Measurements from ENCODE around the gene SHLD1.

SHLD1 gene

GRCh38 chr20:5880326-5880725, 130.1 kb downstream of the SHLD1 start:
- no peak overlapping the region for H3K4me2 ChIP-seq (ENCODE audit: low read length)
- no peak overlapping the region for H3K18ac ChIP-seq (ENCODE audit: low read length)
- H3K9ac ChIP-seq (ENCODE audit: low read length): no peak overlapping the region
- no peak overlapping the region for H2BK12ac ChIP-seq (ENCODE audit: low read length)
- no peaks in the 10 kb centered on the region for H3K4me1 ChIP-seq (ENCODE audit: control insufficient read depth in 1 of 2, insufficient read depth in 2 of 2, low read length in 2 of 2)
- H3K27me3 ChIP-seq (ENCODE audit: insufficient read depth, low read length): no peaks in the 10 kb centered on the region
- no peaks in the 10 kb centered on the region for H3K79me2 ChIP-seq (ENCODE audit: control insufficient read depth, insufficient read depth, low read length, poor library complexity)
- no peak overlapping the region for H2AK5ac ChIP-seq (ENCODE audit: low read length)
- no peak for DNase-seq
- H3K9me3 ChIP-seq (ENCODE audit: insufficient read depth, low read depth, low read length): no peaks in the 10 kb centered on the region
- no peak overlapping the region for H3K14ac ChIP-seq (ENCODE audit: low read length)
- no peak overlapping the region for H4K91ac ChIP-seq (ENCODE audit: low read depth, low read length)
- no peak overlapping the region for H2BK5ac ChIP-seq (ENCODE audit: low read depth, low read length, poor library complexity)
- no peak overlapping the region for H3K27ac ChIP-seq (ENCODE audit: low read depth, low read length)
- WGBS (ENCODE audit: extremely low coverage, insufficient coverage, insufficient read length): no CpG with 5 or more reads among the region's 3 CpGs
- no peak overlapping the region for H3K4me3 ChIP-seq (ENCODE audit: low read depth, low read length)
- H4K12ac ChIP-seq (ENCODE audit: low read depth, low read length): no peak overlapping the region
- H3K36me3 ChIP-seq (ENCODE audit: control insufficient read depth in 1 of 2, insufficient read depth in 2 of 2, low read length in 2 of 2): no peaks in the 10 kb centered on the region
- H3K4ac ChIP-seq (ENCODE audit: low read depth, low read length): no peak overlapping the region
- H3K23ac ChIP-seq (ENCODE audit: low read length): no peak overlapping the region
- H2BK120ac ChIP-seq (ENCODE audit: insufficient read depth, low read length, poor library complexity): no peak overlapping the region
- no peak overlapping the region for H2AFZ ChIP-seq (ENCODE audit: insufficient read depth, low read length, poor library complexity)
- no peak overlapping the region for H4K8ac ChIP-seq (ENCODE audit: low read depth, low read length)
- no peaks in the 10 kb centered on the region for H3K79me1 ChIP-seq (ENCODE audit: low read length)

- no peak for DNase-seq
- Histone ChIP-seq H2BK12ac (ENCODE audit: low read length) (no peak overlapping the region), H3K4ac (ENCODE audit: low read depth, low read length) (no peak overlapping the region), H2BK5ac (ENCODE audit: low read depth, low read length, poor library complexity) (no peak overlapping the region), H3K36me3 (ENCODE audit: control insufficient read depth in 1 of 2, insufficient read depth in 2 of 2, low read length in 2 of 2) (no peaks in the 10 kb centered on the region), H3K4me2 (ENCODE audit: low read length) (no peak overlapping the region), H3K79me1 (ENCODE audit: low read length) (no peaks in the 10 kb centered on the region), H3K23ac (ENCODE audit: low read length) (no peak overlapping the region), H3K4me1 (ENCODE audit: control insufficient read depth in 1 of 2, insufficient read depth in 2 of 2, low read length in 2 of 2) (no peaks in the 10 kb centered on the region), H4K91ac (ENCODE audit: low read depth, low read length) (no peak overlapping the region), H2AK5ac (ENCODE audit: low read length) (no peak overlapping the region), H3K27ac (ENCODE audit: low read depth, low read length) (no peak overlapping the region), H4K8ac (ENCODE audit: low read depth, low read length) (no peak overlapping the region), H3K4me3 (ENCODE audit: low read depth, low read length) (no peak overlapping the region), H4K12ac (ENCODE audit: low read depth, low read length) (no peak overlapping the region), H3K27me3 (ENCODE audit: insufficient read depth, low read length) (no peaks in the 10 kb centered on the region), H3K18ac (ENCODE audit: low read length) (no peak overlapping the region), H2BK120ac (ENCODE audit: insufficient read depth, low read length, poor library complexity) (no peak overlapping the region), H3K79me2 (ENCODE audit: control insufficient read depth, insufficient read depth, low read length, poor library complexity) (no peaks in the 10 kb centered on the region), H3K9me3 (ENCODE audit: insufficient read depth, low read depth, low read length) (no peaks in the 10 kb centered on the region), H3K9ac (ENCODE audit: low read length) (no peak overlapping the region), H3K14ac (ENCODE audit: low read length) (no peak overlapping the region), H2AFZ (ENCODE audit: insufficient read depth, low read length, poor library complexity) (no peak overlapping the region)
- WGBS (ENCODE audit: extremely low coverage, insufficient coverage, insufficient read length): no CpG with 5 or more reads among the region's 5 CpGs
These were observed 131.5 kb downstream of the SHLD1 start for GRCh38 chr20:5881703-5882102.

DNA sequence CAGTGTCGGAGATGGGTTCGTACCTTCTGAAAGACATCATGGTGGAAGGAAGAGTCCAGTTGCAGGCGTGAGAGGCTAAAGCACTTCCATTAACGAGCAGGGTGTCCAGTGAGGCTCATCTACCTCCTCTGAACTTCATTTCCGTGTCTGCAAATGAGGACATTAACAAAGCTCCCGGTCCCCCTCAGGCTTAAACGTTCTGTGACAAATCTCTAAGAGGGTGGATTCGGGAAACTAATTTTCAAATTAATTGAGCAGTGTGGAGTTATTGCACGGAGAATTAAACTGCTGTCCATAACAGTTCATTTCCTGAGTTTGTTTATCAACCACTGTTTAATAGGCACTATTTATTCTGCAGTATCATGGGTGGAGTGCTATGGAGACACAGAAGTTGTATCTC, 132.0 kb downstream of the SHLD1 start:
- Histone ChIP-seq H3K9ac (ENCODE audit: low read length) (no peak overlapping the region), H3K79me1 (ENCODE audit: low read length) (no peaks in the 10 kb centered on the region), H4K12ac (ENCODE audit: low read depth, low read length) (no peak overlapping the region), H2BK120ac (ENCODE audit: insufficient read depth, low read length, poor library complexity) (no peak overlapping the region), H3K79me2 (ENCODE audit: control insufficient read depth, insufficient read depth, low read length, poor library complexity) (no peaks in the 10 kb centered on the region), H3K27me3 (ENCODE audit: insufficient read depth, low read length) (no peaks in the 10 kb centered on the region), H3K9me3 (ENCODE audit: insufficient read depth, low read depth, low read length) (no peaks in the 10 kb centered on the region), H3K18ac (ENCODE audit: low read length) (no peak overlapping the region), H3K4me3 (ENCODE audit: low read depth, low read length) (no peak overlapping the region), H3K36me3 (ENCODE audit: control insufficient read depth in 1 of 2, insufficient read depth in 2 of 2, low read length in 2 of 2) (no peaks in the 10 kb centered on the region), H3K14ac (ENCODE audit: low read length) (no peak overlapping the region), H3K4me2 (ENCODE audit: low read length) (no peak overlapping the region), H3K23ac (ENCODE audit: low read length) (no peak overlapping the region), H2AK5ac (ENCODE audit: low read length) (no peak overlapping the region), H2BK12ac (ENCODE audit: low read length) (no peak overlapping the region), H3K27ac (ENCODE audit: low read depth, low read length) (no peak overlapping the region), H3K4me1 (ENCODE audit: control insufficient read depth in 1 of 2, insufficient read depth in 2 of 2, low read length in 2 of 2) (no peaks in the 10 kb centered on the region), H2AFZ (ENCODE audit: insufficient read depth, low read length, poor library complexity) (no peak overlapping the region), H3K4ac (ENCODE audit: low read depth, low read length) (no peak overlapping the region), H4K8ac (ENCODE audit: low read depth, low read length) (no peak overlapping the region), H4K91ac (ENCODE audit: low read depth, low read length) (no peak overlapping the region), H2BK5ac (ENCODE audit: low read depth, low read length, poor library complexity) (no peak overlapping the region)
- WGBS (ENCODE audit: extremely low coverage, insufficient coverage, insufficient read length): no CpG with 5 or more reads among the region's 9 CpGs
- DNase-seq: no peak

DNA sequence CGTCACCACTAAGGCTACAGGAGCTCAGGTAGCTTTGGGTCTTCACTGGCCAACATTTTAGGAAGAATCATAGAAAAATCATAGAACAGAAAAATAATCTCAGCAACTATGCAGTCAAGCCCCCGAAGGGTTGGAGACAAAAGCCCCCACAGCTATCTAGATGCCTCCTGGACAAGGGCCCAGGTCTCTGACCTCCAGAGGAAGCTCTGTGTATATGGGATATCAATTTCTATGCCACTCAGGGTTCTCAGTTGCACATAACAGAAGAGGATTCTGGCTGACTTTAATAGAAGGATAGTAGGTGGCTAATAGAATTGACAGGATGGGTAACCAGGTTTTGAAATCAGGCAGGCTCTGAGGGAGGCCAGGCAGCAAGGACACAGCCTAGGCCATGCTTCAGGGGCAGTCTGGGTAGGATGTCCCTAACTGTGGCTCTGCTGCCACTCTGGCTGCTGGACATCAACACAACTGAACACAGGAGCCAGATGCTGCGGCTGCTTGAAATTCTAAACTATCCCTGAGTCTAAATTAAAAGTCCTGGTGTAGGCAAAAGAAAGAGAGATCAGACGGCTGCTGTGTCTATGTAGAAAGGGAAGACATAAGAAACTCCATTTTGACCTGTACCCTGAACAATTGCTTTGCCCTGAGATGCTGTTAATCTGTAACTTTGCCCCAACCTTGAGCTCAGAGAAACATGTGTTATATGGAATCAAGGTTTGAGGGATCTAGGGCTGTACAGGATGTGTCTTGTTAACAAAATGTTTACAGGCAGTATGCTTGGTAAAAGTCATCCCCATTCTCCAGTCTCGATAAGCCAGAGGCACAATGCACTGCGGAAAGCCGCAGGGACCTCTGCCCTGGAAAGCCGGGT, 134.5 kb downstream of the SHLD1 start:
- no peak overlapping the region for H3K18ac ChIP-seq (ENCODE audit: low read length)
- no peak overlapping the region for H2BK5ac ChIP-seq (ENCODE audit: low read depth, low read length, poor library complexity)
- H3K4me3 ChIP-seq (ENCODE audit: low read depth, low read length): no peak overlapping the region
- no peak overlapping the region for H4K8ac ChIP-seq (ENCODE audit: low read depth, low read length)
- H3K14ac ChIP-seq (ENCODE audit: low read length): no peak overlapping the region
- H2AFZ ChIP-seq (ENCODE audit: insufficient read depth, low read length, poor library complexity): no peak overlapping the region
- no peak overlapping the region for H3K4me2 ChIP-seq (ENCODE audit: low read length)
- H3K79me2 ChIP-seq (ENCODE audit: control insufficient read depth, insufficient read depth, low read length, poor library complexity): no peaks in the 10 kb centered on the region
- H3K79me1 ChIP-seq (ENCODE audit: low read length): no peaks in the 10 kb centered on the region
- no peak for DNase-seq
- no peak overlapping the region for H4K91ac ChIP-seq (ENCODE audit: low read depth, low read length)
- no peaks in the 10 kb centered on the region for H3K9me3 ChIP-seq (ENCODE audit: insufficient read depth, low read depth, low read length)
- no peak overlapping the region for H3K27ac ChIP-seq (ENCODE audit: low read depth, low read length)
- H2BK12ac ChIP-seq (ENCODE audit: low read length): no peak overlapping the region
- no peaks in the 10 kb centered on the region for H3K4me1 ChIP-seq (ENCODE audit: control insufficient read depth in 1 of 2, insufficient read depth in 2 of 2, low read length in 2 of 2)
- H2BK120ac ChIP-seq (ENCODE audit: insufficient read depth, low read length, poor library complexity): no peak overlapping the region
- no peak overlapping the region for H4K12ac ChIP-seq (ENCODE audit: low read depth, low read length)
- no peak overlapping the region for H3K23ac ChIP-seq (ENCODE audit: low read length)
- H3K4ac ChIP-seq (ENCODE audit: low read depth, low read length): no peak overlapping the region
- no CpG with 5 or more reads among the region's 8 CpGs for WGBS (ENCODE audit: extremely low coverage, insufficient coverage, insufficient read length)
- H3K9ac ChIP-seq (ENCODE audit: low read length): no peak overlapping the region
- no peak overlapping the region for H2AK5ac ChIP-seq (ENCODE audit: low read length)
- no peaks in the 10 kb centered on the region for H3K36me3 ChIP-seq (ENCODE audit: control insufficient read depth in 1 of 2, insufficient read depth in 2 of 2, low read length in 2 of 2)
- H3K27me3 ChIP-seq (ENCODE audit: insufficient read depth, low read length): no peaks in the 10 kb centered on the region
